ENCODE data around the gene TMEM248.
"Not testable (repeated sequence)": the region's sequence is repeated elsewhere in the genome, so short reads cannot be mapped to it uniquely, and the experiment has no call there.

DNA sequence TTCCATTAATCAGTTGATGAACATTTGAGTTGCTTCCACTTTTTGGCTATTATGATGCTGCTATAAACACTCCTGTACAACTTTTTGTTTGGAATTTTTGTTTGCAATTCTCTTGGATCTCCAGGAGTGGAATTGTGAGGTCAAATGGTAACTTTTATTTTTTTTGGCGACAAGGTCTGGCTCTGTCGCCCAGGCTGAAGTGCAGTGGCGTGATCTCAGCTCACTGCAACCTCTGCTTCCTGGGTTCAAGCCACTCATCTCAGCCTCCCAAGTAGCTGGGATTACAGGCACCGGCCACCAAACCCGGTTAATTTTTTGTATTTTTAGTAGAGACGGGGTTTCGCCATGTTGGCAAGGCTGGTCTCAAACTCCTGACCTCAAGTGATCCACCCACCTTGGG is 3.1 kb upstream of the TMEM248 start:
- TF ChIP-seq CTCF (IDR thresholded peaks at IDR 0.05; ENCODE audit: poor library complexity, severe bottlenecking); SMC3 (conservative IDR thresholded peaks at IDR 0.05; ENCODE audit: poor library complexity): not testable (repeated sequence)
